ENCODE data around the gene PTEN.

GRCh38 chr10:88012641-88013040, 149.2 kb downstream of the PTEN start:
- TF ChIP-seq CTCF (IDR thresholded peaks at IDR 0.05; ENCODE audit: insufficient read depth, low read length, poor library complexity, severe bottlenecking) (no peak), EZH2phosphoT487 (conservative IDR thresholded peaks at IDR 0.05; ENCODE audit: low read length) (no peak)

Measured in SU-DHL-6 (cell line).